GM18861 (cell line): ENCODE measurements around the gene NSMCE3.

ENCODE experiments used
- ATAC-seq: cut with Tn5 transposase; IDR thresholded peaks from one replicate; pipeline ENCODE4 v1.9.1; 2021; ENCODE audit not compliant: unreplicated experiment

Gene NSMCE3

DNA sequence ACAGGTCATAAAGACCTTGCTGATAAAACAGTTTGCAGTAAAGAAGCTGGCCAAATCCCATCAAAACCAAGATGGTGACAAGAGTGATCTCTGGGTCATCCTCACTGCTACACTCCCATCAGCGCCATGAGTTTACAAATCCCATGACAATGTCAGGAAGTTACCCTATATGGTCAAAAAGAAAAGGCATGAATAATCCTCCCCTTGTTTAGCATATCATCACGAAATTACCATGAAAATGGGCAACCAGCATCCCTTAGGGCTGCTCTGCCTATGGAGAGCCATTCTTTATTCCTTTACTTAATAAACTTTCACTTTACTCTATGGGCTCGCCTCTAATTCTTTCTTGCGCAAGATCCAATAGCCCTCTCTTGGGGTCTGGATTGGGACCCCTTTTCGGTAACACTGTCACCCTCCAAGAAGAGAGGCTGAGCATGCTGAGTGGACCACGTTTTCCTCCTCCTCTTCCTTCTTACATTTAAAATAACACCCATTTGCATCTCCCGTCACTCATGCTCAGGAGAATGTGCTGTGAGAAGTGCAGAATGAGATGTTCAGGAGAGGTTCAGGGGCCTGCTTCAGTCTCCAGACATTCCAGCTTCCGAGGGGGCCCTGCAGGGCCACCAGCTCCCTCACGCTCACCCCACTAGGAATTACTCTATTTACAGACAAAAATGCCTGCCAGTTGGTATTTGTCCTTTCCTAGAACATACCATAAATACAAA is 47.3 kb downstream of the NSMCE3 start:
- ATAC-seq, result no peak

GRCh38 chr15:29220852-29221251 is 48.8 kb downstream of the NSMCE3 start:
- ATAC-seq, result no peak

DNA sequence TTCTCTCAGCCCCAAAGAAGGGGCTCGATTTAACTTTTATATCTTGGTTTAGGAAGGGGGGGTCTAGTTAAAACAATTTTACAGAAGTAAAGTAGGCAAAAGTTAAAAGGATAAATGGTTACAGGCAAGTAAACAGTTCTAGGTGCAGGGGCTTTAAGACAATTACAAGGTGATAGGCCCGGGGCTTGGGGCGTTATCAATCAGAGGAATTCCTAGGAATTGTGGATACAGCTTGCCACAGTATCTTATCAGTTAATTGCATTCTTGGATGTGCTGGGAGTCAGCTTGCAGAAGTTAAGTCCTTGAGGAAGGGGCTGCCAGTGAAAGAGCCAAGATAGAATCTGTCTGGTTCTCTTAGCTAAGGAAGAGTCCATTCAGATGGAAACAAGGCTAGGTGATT is 52.7 kb downstream of the NSMCE3 start:
- no peak for ATAC-seq
